ENCODE data around the gene IL26.

IL26 gene

DNA sequence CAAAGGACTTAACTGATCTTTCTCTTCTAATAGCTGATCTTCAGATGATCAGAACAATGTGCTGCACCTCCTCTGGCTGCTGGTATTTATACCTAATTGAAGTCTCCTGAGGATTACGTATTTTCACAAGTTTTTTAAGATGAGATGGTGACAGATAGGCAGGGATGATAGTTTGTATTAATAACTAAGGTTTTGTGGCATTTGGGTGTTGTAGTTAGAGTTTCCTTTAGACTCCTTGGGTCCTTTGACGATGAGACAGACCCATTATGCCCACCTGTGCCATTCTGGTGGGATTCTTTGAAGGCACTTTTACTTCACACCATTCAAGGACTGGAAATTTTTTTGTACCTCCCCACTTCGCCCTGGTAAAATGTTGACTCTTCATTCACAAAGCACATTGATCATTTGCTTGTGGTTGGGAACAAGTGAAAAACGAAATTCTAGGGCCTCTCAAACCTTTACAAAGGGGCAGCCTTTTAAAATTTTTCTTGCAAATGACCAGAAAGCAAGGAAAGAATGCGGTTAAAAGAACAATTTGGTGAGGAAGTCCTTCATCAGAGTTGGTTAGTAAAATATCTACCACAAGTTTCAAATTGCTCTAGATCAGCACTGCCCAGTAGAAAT is 65.8 kb downstream of the IL26 start, which contains the start of gene IFNG:
IFNG (minus strand) TSS at position 60 of the 624 bp plus-strand sequence. CDS start 125 bp downstream, outside the sequence.
- DNase-seq = no peak
- no peaks in the 10 kb centered on the region for H3K27me3 ChIP-seq (replicated peaks)
- no peaks in the 10 kb centered on the region for H3K36me3 ChIP-seq (replicated peaks)
- no peak for TF ChIP-seq CTCF (IDR thresholded peaks at IDR 0.05; ENCODE audit: low read depth, low read length, missing control alignments)
- in situ Hi-C loops (cut with HindIII; ENCODE audit: low pct_ligation_motif_present, low sequenced_read_pairs) = no loop called here
- no peak within 1 kb of the TSS for H3K27ac ChIP-seq
- H3K4me3 ChIP-seq (ENCODE audit: low read depth, low read length) = no peak within 1 kb of the TSS

- Histone ChIP-seq H3K27ac (no peak overlapping the region), H3K27me3 (replicated peaks) (no peaks in the 10 kb centered on the region), H3K4me3 (ENCODE audit: low read depth, low read length) (no peak overlapping the region), H3K36me3 (replicated peaks) (no peaks in the 10 kb centered on the region)
- in situ Hi-C loops (cut with HindIII; ENCODE audit: low pct_ligation_motif_present, low sequenced_read_pairs) = no loop called here
- peak; percentile 17 for DNase-seq
- TF ChIP-seq CTCF (IDR thresholded peaks at IDR 0.05; ENCODE audit: low read depth, low read length, missing control alignments) = peak; percentile 30
These were observed 67.2 kb downstream of the IL26 start for GRCh38 chr12:68158432-68158831.

DNA sequence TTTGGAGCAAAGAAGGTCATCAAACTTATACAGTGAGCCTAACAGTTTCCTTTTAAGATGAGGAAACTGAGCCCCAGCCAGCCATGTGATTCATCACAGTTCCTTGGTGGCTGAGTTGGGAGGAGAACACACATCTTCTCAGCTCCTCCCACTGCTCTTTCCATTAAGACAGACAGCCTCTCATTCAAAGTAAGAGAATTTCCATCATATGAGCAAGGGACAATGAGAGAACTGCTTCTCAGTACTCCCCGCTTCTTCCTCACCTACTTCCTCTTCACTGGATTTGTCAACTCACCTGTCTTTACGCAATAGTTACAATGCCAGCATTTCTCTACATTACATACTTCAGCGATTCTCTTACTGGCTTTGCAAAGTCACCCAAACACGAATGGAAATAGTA is 68.2 kb downstream of the IL26 start:
- no peak for DNase-seq

DNA sequence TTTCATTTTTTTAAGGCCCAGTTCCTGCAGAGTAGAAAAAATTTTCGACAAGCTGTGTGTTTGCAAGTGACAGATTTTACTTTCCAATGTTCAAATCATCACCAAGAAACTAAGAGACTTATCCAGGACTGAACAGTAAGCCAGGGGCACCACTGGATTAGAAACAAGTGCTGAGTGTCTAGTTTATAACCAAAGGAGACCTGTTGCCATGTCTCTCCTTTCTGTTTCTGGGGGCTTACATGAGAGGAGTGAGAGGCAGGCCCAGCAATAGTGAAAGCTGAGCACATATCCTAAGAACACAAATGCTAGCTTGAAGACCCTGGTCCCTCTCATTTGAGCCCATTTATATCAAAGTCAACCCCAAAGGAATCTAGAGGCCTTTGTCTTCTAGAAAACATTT is 69.0 kb downstream of the IL26 start:
- Histone ChIP-seq H3K4me3 (ENCODE audit: low read depth, low read length) (no peak overlapping the region), H3K36me3 (replicated peaks) (no peaks in the 10 kb centered on the region), H3K27me3 (replicated peaks) (peaks cover 2% of the 10 kb centered on the region), H3K27ac (no peak overlapping the region)
- no peak for TF ChIP-seq CTCF (IDR thresholded peaks at IDR 0.05; ENCODE audit: low read depth, low read length, missing control alignments)
- in situ Hi-C loops (cut with HindIII; ENCODE audit: low pct_ligation_motif_present, low sequenced_read_pairs) = no loop called here
- no peak for DNase-seq

More for the DNA sequence above, 68.2 kb downstream of the IL26 start:
- Histone ChIP-seq H3K27me3 (replicated peaks) (peaks cover 2% of the 10 kb centered on the region), H3K36me3 (replicated peaks) (no peaks in the 10 kb centered on the region), H3K27ac (no peak overlapping the region), H3K4me3 (ENCODE audit: low read depth, low read length) (no peak overlapping the region)
- in situ Hi-C loops (cut with HindIII; ENCODE audit: low pct_ligation_motif_present, low sequenced_read_pairs) = no loop called here
- TF ChIP-seq CTCF (IDR thresholded peaks at IDR 0.05; ENCODE audit: low read depth, low read length, missing control alignments) = no peak

DNA sequence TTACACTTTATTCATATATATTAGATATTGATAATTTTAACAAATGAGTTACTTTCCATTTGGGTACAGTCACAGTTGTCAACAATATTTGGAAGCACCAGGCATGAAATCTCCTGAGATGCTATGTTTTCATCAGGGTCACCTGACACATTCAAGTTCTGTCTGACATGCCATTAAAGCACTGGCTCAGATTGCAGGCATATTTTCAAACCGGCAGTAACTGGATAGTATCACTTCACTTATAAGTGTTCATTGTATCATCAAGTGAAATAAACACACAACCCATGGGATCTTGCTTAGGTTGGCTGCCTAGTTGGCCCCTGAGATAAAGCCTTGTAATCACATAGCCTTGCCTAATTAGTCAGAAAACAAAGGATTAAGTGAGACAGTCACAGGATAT is 70.8 kb downstream of the IL26 start:
- TF ChIP-seq CTCF (IDR thresholded peaks at IDR 0.05; ENCODE audit: low read depth, low read length, missing control alignments) = no peak
- DNase-seq = no peak
- Histone ChIP-seq H3K36me3 (replicated peaks) (no peaks in the 10 kb centered on the region), H3K27ac (no peak overlapping the region), H3K27me3 (replicated peaks) (peaks cover 2% of the 10 kb centered on the region), H3K4me3 (ENCODE audit: low read depth, low read length) (no peak overlapping the region)
- in situ Hi-C loops (cut with HindIII; ENCODE audit: low pct_ligation_motif_present, low sequenced_read_pairs) = no loop called here
